ENCODE measurements around the gene MED26.

MED26 gene

DNA sequence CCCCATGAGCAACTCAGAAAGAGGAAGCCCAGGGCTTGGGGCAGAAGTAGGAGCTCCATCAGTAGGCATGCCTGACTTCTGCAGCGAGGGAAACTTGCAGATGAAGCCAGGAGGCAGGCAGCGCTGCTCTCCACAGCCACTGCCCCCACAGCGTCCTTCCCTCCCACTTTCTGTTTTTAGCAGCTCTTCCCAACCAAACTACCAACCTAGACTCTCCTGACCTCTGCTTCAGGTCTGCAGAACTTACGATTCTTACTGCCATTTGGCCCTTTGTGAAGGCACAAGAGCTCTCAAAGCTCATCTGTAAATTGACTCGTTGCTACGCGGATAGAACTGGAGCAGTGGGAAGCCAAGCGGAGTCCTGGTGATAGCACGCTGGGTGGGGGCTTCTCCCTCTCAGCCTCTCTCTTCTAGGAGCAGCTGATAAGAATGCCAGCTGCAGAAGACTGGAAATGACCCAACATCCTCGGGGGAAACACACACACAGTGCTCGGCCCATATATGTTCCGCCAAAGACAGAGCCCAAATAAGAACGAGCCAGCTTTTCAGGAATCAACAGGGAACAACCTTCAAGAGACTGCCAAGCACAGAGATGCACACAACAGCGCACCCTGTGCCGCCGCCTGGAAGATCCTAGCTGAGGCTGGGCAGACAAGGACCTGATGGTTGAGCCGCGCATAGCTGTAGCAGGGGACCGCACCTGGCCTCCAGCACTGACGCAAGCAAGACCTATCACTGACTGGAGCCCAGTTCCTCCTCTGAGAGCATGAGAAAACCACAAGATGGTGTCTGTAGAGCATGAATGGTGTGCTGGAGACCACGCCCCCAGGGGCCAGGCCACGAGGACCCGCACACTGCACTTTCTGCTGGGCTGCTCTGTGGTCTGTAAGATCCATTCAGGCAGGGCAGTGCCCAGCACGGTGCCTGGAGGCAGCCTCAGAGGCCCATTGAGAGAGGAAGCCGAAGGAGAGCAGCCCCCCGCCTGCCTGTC, 39.9 kb downstream of the MED26 start:
- peak; percentile 72 to 85 for DNase-seq

DNA sequence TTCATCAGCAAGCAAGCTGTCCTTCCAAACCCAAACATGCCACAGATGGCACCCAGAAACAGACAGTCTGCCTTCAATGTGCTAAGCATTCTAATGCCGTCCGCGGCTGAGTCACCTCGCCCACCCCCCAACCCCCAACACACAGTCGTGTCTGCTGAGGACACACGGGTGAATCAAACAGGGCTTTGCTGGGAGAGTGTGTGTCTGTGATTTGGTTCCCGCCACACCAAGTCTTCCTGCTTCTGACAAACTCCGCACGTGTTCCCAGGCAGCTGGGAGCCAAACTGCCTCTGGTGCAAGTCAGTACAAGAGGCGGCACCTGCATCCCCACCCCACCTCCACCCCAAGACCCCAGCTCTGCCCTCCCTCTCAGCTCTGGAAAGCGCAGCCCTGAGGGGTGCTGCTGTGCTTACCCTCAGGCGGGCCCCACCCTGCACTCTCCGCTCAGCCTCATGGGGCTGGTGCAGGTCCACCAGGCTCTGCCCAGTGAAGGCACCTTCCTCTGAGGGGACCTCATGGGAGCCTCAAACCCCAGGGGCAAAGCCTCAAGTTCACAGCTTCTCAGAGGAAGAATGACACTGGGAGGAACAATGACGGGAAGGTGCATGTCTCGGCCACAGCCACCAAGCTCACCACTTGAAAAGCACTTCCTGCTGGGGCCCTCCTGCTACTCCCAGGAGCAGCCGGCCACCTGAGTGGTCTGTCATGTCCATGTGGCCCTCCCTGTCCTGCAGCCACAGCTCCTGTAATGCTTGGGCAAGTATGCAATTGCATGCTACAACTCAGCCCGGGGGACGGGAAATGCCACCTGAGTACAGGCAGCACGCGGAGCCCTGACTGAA, 40.8 kb downstream of the MED26 start:
- DNase-seq = peak; percentile 45 to 73

DNA sequence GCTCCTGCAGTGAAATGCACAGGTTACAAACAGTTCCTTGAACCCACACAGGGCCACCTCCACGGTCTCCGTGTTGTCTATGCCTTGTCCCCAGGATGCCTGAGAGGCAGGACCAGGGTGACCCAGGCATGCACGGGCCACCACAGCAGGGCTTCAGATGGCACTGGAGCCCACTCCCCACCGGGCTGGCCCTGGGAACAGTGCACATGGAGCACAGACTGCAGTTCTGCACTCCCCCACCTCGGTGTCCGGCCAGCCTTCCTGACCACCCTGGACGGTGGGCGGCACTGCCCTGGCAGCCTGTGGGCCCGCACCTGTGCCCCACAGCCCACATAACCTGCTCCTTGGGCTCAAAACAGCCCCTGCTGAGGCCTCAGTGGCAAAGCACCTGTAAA, 41.5 kb downstream of the MED26 start:
- DNase-seq = no peak

DNA sequence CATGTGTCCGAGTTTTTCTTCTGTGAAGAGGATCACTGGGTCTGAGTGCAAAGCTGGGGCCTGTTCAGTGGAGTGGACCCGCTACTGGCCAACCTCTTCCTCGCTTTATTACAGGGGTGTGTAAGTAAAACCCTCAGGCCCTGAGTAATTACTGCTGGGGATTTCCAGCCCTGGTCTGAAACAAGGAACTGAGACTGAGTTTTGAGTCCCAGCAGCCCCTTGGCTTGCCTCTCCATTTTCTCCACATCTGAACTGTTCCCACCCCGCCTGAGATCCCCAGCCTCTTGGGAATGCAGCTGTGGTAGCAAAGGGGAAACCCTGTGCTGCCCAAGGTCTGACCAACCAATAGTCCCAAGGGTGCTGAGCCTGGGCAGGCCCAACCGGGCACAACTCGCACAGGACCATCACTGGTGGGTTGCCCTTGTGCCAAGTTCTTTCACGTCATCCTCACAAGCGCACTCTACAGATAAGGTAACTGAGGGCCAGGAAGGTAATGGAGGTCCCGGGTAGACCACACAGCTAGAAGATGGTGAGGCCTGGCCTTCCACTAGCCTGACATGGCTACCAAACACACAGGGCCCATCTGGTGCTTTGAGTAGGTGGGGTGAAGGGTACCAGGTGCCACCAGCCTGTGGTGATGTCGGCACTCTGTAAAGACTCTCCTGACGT, 42.1 kb downstream of the MED26 start:
- DNase-seq = peak; percentile 49 to 76

GRCh38 chr19:16585094-16585801, 42.8 kb downstream of the MED26 start:
- no peak for DNase-seq

GRCh38 chr19:16584248-16585093, 43.5 kb downstream of the MED26 start:
- peak; percentile 95 to 96 for DNase-seq

- no peak for DNase-seq
Observed at GRCh38 chr19:16582486-16583261, 45.3 kb downstream of the MED26 start.

DNA sequence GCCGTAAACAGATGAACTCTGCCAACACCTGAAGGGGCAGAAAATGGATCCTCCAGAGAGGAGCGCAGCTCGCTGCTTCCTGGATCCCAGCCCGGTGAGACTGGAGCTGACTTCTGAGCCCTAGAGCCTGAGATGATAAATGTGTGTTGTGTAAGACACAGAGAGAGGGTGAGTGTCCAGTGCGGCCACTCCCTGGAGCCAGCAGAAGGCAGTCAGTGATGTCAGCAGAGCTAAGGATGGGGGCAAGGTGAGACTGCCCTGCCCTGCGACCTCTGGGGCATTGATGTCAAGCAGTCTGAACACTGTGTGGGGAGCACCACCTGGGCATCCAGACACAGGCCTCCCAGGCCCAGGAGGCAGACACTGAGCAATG, 46.0 kb downstream of the MED26 start:
- no peak for DNase-seq

DNA sequence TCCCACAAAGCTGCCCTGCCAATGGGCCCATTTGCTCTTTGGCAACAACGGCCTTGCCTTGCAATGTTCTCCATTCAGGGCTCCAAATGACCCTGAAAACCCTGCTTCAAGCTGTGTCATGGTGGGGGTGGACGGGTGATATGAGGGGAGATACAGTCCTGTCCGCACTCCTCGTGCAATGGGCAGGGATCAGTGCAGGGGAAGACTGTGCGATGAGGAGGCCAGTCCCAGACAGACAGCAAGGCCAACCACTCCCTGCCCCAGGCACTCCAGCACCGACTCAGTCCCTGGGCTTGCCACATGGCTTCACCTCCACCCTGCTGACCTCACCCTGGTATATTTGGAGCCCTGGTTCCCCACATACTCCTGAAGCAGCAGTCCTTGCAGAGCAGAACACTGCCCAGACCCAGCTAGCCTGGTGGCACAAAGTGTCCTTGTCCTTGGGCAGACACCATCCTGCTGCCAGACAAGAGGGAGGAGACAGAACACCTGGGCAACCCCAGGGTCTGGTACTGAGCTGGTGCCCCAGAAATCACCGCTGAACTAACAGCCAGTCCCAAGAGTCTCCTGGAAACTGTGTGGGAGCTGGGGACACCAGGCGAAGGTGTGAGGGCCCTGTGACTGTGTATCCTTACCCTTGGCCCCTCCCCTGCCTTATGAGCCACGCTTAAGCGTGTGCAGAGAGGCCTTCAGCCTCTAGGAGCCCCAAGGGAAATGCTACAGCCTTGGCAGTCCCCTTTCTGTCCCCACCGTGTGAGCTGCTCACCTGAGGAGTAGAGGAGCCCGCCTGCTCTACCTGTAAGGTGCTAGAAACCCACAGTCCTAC, 46.6 kb downstream of the MED26 start:
- no peak for DNase-seq

DNA sequence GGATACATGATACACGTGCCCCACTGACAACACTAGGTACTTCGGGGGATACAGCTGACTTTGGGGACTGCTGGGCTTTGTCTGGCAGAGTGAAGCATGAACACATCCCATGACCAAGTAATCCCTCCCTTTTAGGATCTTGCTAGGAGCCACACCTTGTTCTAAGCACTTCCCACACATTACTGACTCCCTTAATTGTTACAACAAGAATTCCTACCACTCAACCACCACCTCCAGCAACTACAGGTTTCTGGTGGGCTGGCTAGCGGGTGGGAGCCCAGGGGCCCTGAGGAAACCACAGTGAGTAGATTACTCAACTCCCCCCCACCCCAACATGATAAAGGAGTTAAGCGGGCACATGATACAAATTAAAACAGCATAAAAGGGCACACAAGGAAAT, 48.6 kb downstream of the MED26 start:
- DNase-seq = no peak

GRCh38 chr19:16577531-16577985, 50.4 kb downstream of the MED26 start:
- no peak for DNase-seq

- no peak for DNase-seq
Observed at GRCh38 chr19:16576690-16577530, 51.1 kb downstream of the MED26 start.

- DNase-seq = no peak
Observed at GRCh38 chr19:16575861-16576689, 51.9 kb downstream of the MED26 start.

DNA sequence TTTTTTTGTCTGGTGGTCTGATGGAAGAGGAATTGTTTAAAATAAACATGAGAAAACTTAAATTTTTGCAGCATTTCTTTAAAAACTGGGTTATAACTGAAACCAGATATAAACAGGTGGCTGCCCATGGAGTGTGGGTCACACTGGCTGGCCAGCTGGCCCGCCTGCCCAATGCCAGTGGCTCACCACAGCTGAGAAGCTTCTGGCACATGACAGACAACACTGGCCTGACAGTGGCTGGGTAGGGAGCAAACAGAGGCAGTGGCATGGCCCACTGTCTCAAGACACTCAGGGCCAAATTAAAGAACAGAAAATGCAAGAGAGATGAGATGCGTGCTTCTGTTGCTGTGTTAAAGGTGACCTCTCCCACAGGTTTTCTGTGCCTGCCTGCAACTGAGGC, 52.7 kb downstream of the MED26 start:
- no peak for DNase-seq

DNA sequence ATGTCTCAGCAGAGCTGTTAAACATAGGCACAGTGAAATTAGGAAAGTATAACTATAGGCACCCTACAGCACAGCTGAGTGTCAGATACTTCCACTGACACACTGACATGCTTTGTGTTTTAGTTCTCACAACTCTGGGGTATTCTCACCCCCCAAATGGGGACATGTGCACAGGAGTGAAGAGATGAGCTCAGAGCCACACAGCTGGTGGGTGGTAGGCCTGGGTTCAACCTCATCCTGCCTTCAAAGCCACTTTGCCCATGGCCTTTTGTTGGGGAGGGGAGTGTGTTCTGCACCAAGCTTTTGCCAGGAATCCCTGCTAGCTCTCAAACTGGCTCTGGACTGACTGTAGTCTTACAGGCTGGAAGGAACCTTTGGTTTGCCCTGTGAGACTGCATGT, 54.1 kb downstream of the MED26 start:
- DNase-seq = no peak

- no peak for DNase-seq
Observed at GRCh38 chr19:16573296-16573695, 54.7 kb downstream of the MED26 start.

DNA sequence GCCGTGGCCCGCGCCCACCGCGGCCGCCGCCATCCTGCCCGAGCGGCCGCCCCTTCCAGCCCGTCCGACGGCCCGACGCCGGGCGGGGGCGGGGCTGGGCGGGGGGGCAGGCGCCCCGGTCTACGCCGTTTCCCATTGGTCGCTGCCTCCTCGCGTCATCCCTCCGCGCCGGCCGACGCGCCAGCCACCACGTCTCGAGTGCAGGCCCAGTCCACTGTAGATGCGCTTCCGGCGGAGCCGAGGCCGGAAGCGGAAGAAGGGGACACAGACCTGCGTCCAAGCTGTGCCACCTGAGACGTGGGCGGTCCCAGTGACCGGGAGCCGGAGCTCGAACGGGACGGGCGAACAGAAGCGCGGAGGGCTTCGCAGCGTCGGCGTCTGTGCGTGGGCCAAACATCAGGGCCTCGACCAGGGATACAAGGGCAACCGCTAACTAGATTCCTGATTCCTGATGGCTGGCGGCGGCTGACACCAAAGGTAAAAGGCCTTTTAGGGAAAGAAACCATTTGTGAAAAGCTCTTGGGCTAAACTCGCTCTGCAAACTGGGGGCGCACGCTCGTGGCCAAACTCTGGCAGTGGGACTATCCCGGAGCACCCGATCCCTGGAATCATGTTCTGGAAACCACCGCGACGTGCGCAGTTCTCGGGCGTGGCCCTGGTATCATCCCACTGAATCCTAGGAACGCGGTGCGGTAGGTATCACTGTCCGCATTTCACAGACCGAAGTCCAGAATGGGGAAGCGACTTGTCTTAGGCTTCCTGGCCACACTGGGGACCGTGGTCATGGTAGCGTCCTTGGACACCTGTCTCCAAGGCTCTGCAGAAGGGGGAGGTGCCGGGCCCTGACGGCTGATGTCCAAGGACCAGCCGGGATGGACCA, 55.4 kb downstream of the MED26 start, which contains the start of gene SLC35E1:
Gene SLC35E1 (minus strand): TSS at position 84 of the 880 bp plus-strand sequence. CDS start 51 bp downstream, at position 33.
- DNase-seq = peak; percentile 94
